H1 (cell line): Measurements from ENCODE around the gene NAT10. TPM values are rescaled to one million over a fixed set of nuclear protein-coding genes. Genes with fewer than 3 reads are reported as not detected.

Experiments used
- GTF2F1 ChIP-seq: IDR thresholded peaks from 2 replicates; pipeline ENCODE4 v1.6.1; 2012; ENCODE audit warnings: low read depth, low read length, improper control_type of control experiment, borderline replicate concordance
- polyA plus RNA-seq, 7 experiments: library from polyadenylated mRNA; depleted of rRNA in 3 of 7; stranded (reverse) in 5 of 7; unstranded in 2 of 7; fragments of >200 nt in 5 of 7; fragments of 200-250 nt in 2 of 7; gene quantifications; 1 replicate in 5 of 7; 2 replicates in 1 of 7; 4 replicates in 1 of 7; pipeline versions ENCODE4 v1.2.1 to v1.2.3, GENCODE V29; 2011 to 2013; ENCODE audit warnings: missing spikeins in 2 of 7, mixed read lengths in 2 of 7
- total RNA-seq: library from RNA; stranded (reverse); fragmentation: NEBNext Ultra II Directional; extraction: Animal tissue kit (Norgen Biotek cat#: 25700); gene quantifications from 2 replicates; pipeline ENCODE4 v1.2.1, GENCODE V29; 2021
- TF ChIP-seq, protein P1 (sequence below): fragments of 300-600 bp; sonication (generic); IDR thresholded peaks from 2 replicates; pipeline ENCODE4 v1.7.1; 2012; ENCODE audit warnings: low read length, moderate library complexity, mild to moderate bottlenecking, inconsistent platforms; ENCODE audit not compliant: insufficient replicate concordance

NAT10 gene
- total and polyA plus RNA-seq, 2 of the 8 experiments (the other 6 are each of a cell fraction or from before 2014, with no cell fraction given), result 66.3 to 89.6 TPM

DNA sequence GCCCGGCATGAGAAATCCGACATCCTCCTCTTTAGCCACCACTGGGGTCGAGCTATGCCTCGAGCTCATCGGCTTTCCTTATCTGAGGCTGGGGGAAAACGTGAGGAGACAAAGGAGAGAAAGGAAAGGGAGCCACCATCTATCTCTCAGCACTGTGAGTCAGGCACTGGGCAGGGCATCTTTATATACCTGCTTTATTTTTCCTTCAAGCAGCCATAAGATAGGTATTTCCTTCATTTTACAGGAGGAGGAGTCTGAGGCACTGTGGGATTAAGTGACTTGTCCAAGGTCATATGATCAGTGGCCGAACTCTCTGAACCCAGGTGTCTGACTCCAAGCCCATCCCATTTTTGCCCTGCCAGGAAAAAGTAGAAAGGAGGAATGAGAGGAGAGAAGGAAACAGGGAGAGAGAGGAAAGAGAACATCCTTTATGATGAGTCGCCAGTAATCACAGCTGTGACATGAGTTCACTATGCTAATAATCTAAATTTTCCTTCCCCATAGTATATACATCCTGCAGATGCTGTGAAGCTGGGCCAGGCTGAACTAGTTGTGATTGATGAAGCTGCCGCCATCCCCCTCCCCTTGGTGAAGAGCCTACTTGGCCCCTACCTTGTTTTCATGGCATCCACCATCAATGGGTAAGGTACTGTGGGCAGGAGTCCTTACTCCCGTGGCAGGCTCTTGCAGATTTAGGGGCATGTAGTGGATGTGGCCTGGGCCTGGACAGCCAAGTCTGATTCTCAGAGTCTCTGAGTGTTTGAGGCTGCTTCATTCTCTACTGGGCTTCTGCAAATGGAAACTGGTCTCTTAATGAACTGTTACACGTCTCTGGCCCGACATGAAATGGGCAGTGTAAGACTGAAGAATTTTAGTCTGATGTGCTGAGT lies 21.8 kb downstream of the NAT10 start (continued):
- TF ChIP-seq, protein P1, sequence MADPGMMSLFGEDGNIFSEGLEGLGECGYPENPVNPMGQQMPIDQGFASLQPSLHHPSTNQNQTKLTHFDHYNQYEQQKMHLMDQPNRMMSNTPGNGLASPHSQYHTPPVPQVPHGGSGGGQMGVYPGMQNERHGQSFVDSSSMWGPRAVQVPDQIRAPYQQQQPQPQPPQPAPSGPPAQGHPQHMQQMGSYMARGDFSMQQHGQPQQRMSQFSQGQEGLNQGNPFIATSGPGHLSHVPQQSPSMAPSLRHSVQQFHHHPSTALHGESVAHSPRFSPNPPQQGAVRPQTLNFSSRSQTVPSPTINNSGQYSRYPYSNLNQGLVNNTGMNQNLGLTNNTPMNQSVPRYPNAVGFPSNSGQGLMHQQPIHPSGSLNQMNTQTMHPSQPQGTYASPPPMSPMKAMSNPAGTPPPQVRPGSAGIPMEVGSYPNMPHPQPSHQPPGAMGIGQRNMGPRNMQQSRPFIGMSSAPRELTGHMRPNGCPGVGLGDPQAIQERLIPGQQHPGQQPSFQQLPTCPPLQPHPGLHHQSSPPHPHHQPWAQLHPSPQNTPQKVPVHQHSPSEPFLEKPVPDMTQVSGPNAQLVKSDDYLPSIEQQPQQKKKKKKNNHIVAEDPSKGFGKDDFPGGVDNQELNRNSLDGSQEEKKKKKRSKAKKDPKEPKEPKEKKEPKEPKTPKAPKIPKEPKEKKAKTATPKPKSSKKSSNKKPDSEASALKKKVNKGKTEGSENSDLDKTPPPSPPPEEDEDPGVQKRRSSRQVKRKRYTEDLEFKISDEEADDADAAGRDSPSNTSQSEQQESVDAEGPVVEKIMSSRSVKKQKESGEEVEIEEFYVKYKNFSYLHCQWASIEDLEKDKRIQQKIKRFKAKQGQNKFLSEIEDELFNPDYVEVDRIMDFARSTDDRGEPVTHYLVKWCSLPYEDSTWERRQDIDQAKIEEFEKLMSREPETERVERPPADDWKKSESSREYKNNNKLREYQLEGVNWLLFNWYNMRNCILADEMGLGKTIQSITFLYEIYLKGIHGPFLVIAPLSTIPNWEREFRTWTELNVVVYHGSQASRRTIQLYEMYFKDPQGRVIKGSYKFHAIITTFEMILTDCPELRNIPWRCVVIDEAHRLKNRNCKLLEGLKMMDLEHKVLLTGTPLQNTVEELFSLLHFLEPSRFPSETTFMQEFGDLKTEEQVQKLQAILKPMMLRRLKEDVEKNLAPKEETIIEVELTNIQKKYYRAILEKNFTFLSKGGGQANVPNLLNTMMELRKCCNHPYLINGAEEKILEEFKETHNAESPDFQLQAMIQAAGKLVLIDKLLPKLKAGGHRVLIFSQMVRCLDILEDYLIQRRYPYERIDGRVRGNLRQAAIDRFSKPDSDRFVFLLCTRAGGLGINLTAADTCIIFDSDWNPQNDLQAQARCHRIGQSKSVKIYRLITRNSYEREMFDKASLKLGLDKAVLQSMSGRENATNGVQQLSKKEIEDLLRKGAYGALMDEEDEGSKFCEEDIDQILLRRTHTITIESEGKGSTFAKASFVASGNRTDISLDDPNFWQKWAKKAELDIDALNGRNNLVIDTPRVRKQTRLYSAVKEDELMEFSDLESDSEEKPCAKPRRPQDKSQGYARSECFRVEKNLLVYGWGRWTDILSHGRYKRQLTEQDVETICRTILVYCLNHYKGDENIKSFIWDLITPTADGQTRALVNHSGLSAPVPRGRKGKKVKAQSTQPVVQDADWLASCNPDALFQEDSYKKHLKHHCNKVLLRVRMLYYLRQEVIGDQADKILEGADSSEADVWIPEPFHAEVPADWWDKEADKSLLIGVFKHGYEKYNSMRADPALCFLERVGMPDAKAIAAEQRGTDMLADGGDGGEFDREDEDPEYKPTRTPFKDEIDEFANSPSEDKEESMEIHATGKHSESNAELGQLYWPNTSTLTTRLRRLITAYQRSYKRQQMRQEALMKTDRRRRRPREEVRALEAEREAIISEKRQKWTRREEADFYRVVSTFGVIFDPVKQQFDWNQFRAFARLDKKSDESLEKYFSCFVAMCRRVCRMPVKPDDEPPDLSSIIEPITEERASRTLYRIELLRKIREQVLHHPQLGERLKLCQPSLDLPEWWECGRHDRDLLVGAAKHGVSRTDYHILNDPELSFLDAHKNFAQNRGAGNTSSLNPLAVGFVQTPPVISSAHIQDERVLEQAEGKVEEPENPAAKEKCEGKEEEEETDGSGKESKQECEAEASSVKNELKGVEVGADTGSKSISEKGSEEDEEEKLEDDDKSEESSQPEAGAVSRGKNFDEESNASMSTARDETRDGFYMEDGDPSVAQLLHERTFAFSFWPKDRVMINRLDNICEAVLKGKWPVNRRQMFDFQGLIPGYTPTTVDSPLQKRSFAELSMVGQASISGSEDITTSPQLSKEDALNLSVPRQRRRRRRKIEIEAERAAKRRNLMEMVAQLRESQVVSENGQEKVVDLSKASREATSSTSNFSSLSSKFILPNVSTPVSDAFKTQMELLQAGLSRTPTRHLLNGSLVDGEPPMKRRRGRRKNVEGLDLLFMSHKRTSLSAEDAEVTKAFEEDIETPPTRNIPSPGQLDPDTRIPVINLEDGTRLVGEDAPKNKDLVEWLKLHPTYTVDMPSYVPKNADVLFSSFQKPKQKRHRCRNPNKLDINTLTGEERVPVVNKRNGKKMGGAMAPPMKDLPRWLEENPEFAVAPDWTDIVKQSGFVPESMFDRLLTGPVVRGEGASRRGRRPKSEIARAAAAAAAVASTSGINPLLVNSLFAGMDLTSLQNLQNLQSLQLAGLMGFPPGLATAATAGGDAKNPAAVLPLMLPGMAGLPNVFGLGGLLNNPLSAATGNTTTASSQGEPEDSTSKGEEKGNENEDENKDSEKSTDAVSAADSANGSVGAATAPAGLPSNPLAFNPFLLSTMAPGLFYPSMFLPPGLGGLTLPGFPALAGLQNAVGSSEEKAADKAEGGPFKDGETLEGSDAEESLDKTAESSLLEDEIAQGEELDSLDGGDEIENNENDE, result no peak
- TF ChIP-seq GTF2F1, result no peak
- TF ChIP-seq, all 59 proteins: peak for 0
